Activated B cell treated with CpG ODN at 0.5 μM for 24 hours (primary cell): ENCODE results near the gene LCNL1. TPM values are rescaled to one million over a fixed set of nuclear protein-coding genes. Genes with fewer than 3 reads are reported as not detected.
A peak's percentile ranks its signal among the peaks of the same experiment; 100 is the strongest.

Experiments used
- ATAC-seq: fragments of 200-7000 bp; cut with Tn5 transposase; one replicate; pipeline ENCODE4 v1.10.0; 2021; ENCODE audit warnings: low read depth, mild to moderate bottlenecking, moderate library complexity
- CTCF ChIA-PET: fragments of 350-600 bp; sonication (Branson Sonifier 250); formaldehyde crosslinking; loops from one replicate; lab custom pipeline; 2021; ENCODE audit warnings: antibody characterized with exemption; lab: Charles Lee
- POLR2A ChIA-PET: fragments of 350-600 bp; sonication (Branson Sonifier 250); formaldehyde crosslinking; loops from one replicate; lab custom pipeline; 2021; ENCODE audit warnings: antibody characterized with exemption; lab: Charles Lee
- DNase-seq: peaks from one replicate; pipeline ENCODE4 v3.0.0; 2022
- H3K27ac Mint-ChIP-seq: one replicate; pipeline ENCODE4 v1.8.0; 2020; ENCODE audit warnings: mixed read lengths
- H3K27me3 Mint-ChIP-seq: one replicate; pipeline ENCODE4 v1.8.0; 2021; ENCODE audit warnings: mixed read lengths
- H3K36me3 Mint-ChIP-seq: one replicate; pipeline ENCODE4 v1.8.0; 2021; ENCODE audit warnings: low read depth, mixed read lengths
- H3K4me1 Mint-ChIP-seq: one replicate; pipeline ENCODE4 v1.8.0; 2021; ENCODE audit warnings: mixed read lengths
- H3K4me3 Mint-ChIP-seq: one replicate; pipeline ENCODE4 v1.8.0; 2020; ENCODE audit warnings: mild to moderate bottlenecking, mixed read lengths
- H3K9me3 Mint-ChIP-seq: one replicate; pipeline ENCODE4 v1.8.0; 2020; ENCODE audit warnings: mixed read lengths
- intact Hi-C: fragments of 100-400 bp; cut with micrococcal nuclease; formaldehyde crosslinking; loops from one replicate; pipeline ENCODE4 v1.15.1; 2024
- total RNA-seq: library from RNA; stranded (reverse); gene quantifications from 2 replicates; pipeline ENCODE4 v1.2.3, GENCODE V29; 2022
- TF ChIP-seq, protein P1 (sequence below): fragments of 200-600 bp; IDR thresholded peaks from one replicate; pipeline ENCODE4 v1.8.0; 2022; ENCODE audit warnings: antibody characterized with exemption, mild to moderate bottlenecking

The LCNL1 gene
- total RNA-seq, 1 donor from 2014 or later, result not detected

DNA sequence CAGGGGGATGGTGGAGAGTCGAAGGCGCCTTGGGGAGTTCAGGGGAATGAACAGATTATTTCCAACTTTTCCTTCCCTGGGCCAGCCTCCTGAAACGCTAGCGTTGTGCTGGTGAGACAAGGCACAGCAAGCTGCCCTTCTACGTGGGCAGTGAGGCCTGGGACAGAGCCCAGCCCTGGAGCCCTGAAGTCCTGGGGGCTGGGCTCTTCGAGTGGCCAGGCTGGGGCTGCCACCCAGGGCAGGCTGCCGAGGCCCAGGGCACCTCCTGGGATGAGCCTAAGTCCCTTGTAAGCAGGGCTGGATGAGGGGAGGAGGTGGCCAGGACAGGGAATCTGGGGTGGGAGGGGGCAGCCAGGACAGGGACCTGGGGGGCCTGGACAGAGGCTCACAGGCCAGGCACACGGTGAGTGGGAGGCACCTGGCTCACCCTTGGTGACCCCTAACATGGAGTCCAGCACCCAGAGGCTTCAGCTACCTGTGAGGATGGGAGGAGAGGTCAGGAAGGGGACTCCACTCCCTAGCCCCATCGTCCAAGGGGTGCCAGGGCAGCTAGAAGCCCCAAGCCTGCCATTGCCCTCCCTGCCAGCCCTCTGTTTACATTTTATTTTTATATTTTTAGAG lies 32.0 kb upstream of the LCNL1 start:
- peak overlapping the region; percentile 86 for H3K27ac Mint-ChIP-seq
- intact Hi-C loops, result no loop called here
- no peaks in the 10 kb centered on the region for H3K27me3 Mint-ChIP-seq
- no peak for ATAC-seq
- TF ChIP-seq, protein P1, sequence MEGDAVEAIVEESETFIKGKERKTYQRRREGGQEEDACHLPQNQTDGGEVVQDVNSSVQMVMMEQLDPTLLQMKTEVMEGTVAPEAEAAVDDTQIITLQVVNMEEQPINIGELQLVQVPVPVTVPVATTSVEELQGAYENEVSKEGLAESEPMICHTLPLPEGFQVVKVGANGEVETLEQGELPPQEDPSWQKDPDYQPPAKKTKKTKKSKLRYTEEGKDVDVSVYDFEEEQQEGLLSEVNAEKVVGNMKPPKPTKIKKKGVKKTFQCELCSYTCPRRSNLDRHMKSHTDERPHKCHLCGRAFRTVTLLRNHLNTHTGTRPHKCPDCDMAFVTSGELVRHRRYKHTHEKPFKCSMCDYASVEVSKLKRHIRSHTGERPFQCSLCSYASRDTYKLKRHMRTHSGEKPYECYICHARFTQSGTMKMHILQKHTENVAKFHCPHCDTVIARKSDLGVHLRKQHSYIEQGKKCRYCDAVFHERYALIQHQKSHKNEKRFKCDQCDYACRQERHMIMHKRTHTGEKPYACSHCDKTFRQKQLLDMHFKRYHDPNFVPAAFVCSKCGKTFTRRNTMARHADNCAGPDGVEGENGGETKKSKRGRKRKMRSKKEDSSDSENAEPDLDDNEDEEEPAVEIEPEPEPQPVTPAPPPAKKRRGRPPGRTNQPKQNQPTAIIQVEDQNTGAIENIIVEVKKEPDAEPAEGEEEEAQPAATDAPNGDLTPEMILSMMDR, result no peak
- H3K4me3 Mint-ChIP-seq, result peak overlapping the region; percentile 81
- POLR2A ChIA-PET, result interaction anchor here (0.7 to 1.3 kb wide), 2 partner anchors 48 to 84 kb away, joined by 3 to 4 read pairs; no protein-coding TSS in a partner anchor
- no peaks in the 10 kb centered on the region for H3K36me3 Mint-ChIP-seq
- DNase-seq, result no peak
- no peaks in the 10 kb centered on the region for H3K9me3 Mint-ChIP-seq
- peaks cover 5% of the 10 kb centered on the region for H3K4me1 Mint-ChIP-seq
- CTCF ChIA-PET, result interaction anchor here (0.9 kb wide), 1 partner anchor 21 kb away, joined by 3 read pairs; no protein-coding TSS in a partner anchor

DNA sequence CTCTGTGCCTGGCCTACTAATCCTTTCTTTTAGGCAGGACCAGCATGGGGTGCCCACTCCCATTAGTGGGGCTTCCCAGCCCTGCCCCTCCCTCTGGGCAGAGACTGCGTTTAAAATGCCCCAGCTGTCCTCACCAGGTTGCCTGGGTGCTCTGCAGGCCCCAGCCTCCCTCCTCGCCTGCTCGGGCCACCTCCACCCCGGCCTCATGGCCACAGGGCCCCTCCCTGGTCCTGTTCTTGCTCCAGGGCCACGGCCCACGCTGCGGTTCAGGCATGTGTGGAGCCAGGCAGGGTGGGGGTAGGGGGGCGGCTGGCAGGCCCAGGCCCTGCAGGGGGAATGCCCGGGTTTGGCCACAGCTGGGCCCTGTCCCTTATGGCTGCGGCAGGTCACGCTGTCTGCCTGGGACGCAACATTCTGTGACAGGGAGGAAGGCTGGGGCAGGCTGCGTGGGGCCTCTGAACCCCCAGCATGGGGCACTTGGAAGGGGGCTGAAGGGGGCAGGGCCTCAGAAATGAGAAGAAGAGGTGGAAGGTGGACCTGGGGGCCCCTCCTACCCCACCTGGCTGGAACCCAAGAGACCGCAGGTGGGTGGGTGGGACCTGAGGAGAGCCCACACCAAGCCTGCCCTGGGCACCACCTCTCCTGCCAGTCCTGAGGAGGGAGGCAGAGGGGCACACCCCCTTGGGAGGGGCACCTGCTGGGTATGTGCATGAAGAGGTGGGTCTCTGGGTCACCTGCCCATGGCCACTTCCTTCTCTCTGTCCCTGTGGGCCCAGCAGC lies 31.1 kb upstream of the LCNL1 start, which contains the start of gene LCN12:
LCN12 (plus strand) TSS at position 733 of the 780 bp plus-strand sequence. CDS start 55 bp downstream, outside the sequence.
- H3K27me3 Mint-ChIP-seq, result no peaks in the 10 kb centered on the region
- TF ChIP-seq, protein P1, result no peak
- peaks cover 5% of the 10 kb centered on the region for H3K4me1 Mint-ChIP-seq
- no peaks in the 10 kb centered on the region for H3K9me3 Mint-ChIP-seq
- no peak within 1 kb of the TSS for H3K27ac Mint-ChIP-seq
- H3K36me3 Mint-ChIP-seq, result no peaks in the 10 kb centered on the region
- intact Hi-C loops, result no loop called here
- no peak for DNase-seq
- ChIA-PET CTCF (interaction anchor here (0.9 kb wide), 1 partner anchor 20 kb away, joined by 3 read pairs; no protein-coding TSS in a partner anchor), POLR2A (interaction anchor here (0.7 kb wide), 1 partner anchor 49 kb away, joined by 3 read pairs; no protein-coding TSS in a partner anchor)
- no peak for ATAC-seq
- no peak within 1 kb of the TSS for H3K4me3 Mint-ChIP-seq

DNA sequence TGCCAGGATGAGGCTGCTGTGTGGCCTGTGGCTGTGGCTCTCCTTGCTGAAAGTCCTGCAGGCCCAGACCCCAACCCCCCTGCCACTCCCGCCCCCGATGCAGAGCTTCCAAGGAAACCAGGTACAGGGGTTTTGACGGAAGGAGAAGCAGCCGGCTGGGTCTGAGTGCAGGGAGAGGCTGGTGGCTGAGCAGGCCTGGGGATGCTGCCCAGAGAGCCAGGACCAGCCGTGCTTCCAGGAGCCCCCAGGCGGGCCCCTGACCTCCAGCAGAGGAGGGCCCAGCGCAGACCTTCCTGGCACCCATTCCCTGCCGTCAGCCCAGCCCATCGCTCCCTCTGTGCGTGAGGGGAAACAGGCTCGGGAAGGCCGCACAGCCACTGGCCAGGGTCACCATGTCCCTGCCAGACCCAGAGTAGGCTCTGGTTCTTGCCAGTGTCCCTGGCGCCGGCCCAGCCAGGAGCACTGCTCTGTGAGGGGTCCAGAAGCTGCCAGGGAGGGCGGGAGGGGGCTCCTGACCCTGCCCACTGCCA lies 30.4 kb upstream of the LCNL1 start:
- H3K36me3 Mint-ChIP-seq, result no peaks in the 10 kb centered on the region
- no peak overlapping the region for H3K27ac Mint-ChIP-seq
- H3K27me3 Mint-ChIP-seq, result no peaks in the 10 kb centered on the region
- no peak for DNase-seq
- no peak for ATAC-seq
- ChIA-PET CTCF (no interaction called here), POLR2A (no interaction called here)
- no peak overlapping the region for H3K4me3 Mint-ChIP-seq
- TF ChIP-seq, protein P1, result no peak
- H3K9me3 Mint-ChIP-seq, result no peaks in the 10 kb centered on the region
- peaks cover 5% of the 10 kb centered on the region for H3K4me1 Mint-ChIP-seq
- intact Hi-C loops, result no loop called here

DNA sequence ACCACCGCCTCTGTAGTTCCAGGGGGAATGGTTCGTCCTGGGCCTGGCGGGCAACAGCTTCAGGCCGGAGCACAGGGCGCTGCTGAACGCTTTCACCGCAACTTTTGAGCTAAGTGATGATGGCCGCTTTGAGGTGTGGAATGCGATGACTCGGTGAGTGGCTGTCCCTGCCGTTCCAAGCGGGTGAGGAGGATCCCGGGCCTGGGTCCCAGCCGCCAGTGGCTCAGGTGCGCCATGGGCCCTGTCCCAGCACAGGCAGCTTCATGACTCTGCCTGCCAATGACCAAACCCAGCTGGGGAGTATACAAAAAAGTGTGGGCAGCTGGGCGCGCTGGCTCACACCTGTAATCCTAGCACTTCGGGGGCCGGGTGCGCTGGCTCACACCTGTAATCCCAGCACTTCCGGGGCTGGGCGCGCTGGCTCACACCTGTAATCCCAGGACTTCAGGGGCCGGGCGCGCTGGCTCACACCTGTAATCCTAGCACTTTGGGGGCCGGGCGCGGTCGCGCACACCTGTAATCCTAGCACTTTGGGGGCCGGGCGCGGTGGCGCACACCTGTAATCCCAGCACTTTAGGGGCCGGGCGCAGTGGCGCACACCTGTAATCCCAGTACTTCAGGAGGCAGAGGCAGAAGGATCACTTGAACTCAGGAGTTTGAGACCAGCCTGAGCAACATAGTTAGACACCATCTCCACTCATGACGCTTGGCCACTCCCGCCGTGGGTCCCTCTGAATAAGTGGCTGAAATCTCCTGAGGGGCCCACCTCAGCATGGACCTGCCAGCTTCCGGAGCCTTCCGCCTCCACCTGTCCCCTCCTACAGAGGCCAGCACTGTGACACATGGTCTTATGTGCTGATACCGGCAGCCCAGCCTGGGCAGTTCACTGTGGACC lies 29.7 kb upstream of the LCNL1 start:
- TF ChIP-seq, protein P1, result no peak
- H3K4me1 Mint-ChIP-seq, result peaks cover 5% of the 10 kb centered on the region
- H3K4me3 Mint-ChIP-seq, result no peak overlapping the region
- peaks cover under 1% of the 10 kb centered on the region for H3K27me3 Mint-ChIP-seq
- no peaks in the 10 kb centered on the region for H3K9me3 Mint-ChIP-seq
- H3K36me3 Mint-ChIP-seq, result no peaks in the 10 kb centered on the region
- ChIA-PET POLR2A (no interaction called here), CTCF (no interaction called here)
- intact Hi-C loops, result no loop called here
- H3K27ac Mint-ChIP-seq, result no peak overlapping the region
- DNase-seq (no peak), ATAC-seq (no peak)
